Measurements from ENCODE around the gene ST8SIA5.

ST8SIA5 gene

DNA sequence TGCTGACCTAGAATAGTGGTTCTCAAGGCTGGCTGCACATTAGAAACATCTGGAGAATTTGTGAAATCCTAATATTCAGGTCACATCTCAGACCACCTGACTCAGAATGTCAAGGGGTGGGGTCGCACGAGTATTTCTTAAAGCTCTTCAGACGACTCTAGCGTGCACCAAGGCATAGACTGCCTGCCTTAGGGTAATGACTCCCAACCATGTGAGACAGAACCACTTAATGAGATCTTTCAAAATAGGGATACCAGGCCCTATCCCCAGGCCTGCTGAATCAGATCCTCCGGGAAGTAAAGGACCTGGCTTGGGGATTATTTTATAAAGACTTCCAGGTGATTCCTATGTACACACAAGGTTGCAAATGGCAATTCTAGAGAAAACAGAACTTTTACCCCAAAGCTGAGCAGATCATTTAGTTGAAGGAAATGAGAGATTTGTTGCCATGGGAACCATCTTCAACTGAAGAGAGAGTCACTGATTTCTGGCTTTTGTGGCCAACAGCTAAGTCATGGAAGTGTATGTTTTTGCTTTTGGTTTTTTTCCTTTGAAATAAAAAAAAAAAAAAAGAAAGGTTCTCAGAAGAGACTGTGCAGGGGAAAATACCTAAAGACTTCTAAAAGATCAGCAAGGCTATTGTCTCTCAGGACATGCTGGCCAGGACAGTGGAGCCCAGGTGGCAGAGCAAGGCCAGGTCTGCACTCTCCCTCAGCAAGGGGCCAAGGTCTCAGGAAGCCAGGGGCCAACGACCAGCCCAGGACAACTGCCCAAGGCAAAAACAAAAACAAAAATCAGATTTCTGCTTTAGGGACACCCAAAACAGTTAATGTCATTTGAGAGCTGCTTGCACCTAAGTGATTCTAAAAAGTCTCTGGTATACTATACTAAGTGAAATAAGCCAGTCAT is 84.5 kb downstream of the ST8SIA5 start:
- DNase-seq (ENCODE audit: low spot score): no peak

DNA sequence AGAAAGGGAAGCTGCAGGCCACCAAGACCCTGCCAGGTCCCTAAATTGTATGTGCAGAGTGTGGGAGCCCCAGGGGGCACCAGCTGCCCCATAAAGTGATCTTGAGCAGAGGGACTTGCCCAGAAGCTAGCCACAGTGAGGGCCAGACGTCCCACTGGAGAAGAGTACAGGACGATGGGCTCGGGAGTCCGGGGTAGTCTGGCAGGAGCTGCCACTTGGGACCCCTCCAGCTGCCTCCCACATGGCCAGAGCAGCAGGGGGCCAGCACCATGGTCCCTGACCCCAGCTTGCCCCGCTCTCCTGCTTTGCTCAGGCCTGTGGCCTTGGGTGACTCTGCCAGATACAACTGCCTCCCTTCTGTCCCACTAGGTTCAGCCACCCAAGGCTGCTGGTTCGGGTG is 88.2 kb downstream of the ST8SIA5 start:
- no peak for DNase-seq (ENCODE audit: low spot score)

DNA sequence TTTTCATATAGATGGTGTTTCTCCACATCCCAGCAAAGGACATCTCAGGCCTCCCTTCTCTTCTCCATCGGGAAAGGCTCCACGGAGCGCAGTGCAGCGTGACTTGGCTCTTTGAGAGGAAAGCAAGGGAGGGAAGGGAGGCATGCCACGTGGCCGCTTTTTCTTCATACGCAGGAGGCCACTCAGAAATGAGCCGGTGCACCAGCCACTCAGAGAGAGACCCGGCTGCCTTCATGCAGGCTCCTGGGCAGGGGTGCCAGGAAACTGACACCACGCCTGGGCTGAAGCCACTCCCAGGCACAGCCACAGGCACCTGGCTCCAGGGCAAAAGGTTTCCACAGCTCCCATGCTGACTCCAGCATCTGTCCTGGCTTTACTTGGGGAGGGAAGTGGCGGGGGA is 88.7 kb downstream of the ST8SIA5 start:
- DNase-seq (ENCODE audit: low spot score): no peak

DNA sequence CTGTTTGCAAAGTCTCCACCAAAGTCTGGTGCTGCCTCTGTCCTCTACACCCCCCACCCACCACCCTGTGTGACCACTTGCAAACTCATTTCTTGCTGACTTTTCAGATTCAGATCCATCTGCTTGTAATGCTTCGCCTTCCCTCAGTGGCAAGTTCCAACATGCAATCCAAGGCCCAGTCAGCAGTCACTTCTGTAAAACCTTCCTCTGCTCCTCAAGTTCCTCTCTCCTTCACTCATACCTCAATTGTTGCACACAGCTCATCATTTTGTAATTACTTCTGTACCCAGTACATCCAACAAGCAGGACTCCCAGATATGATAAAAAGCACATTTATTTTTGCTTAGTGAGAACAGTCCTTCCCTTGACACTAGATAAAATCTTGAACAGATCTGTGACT is 93.3 kb downstream of the ST8SIA5 start:
- DNase-seq (ENCODE audit: low spot score): no peak

DNA sequence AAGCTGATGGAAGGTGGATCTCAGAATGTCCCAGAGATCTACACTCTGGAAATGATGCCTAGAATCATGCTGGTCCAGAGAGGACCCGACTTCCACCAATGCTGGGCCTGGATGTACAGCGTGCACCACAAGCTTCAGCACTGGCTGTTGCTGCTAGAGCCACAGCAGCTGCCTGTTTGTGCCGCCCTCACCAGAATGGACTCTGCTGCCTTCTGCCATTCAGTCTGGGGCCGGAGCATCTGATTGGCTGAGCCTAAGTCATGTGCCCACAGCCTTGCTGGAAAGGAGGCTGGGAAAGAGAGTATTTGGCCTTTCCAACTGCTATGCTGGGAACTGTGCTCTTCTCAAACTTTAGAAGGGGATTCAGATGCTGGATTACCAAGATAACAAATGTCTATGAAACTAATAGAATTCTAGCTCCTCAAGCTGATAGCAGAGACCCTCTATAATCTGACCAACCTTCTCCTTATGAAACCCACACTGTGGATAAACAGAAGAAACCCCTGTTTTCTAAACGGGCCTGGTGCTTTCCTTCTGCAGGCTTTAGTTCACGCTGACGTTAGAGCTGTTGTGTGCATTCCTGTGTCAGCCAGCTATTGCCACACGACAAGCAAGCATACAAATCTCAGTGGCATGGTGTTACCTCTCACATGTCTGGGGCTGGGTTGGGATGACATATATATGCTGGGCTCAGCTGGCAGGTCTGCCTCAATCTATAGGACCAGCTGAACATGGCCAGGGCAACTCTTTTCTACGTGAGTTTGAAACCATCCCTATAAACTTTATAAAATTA is 95.7 kb downstream of the ST8SIA5 start:
- peak; percentile 64 for DNase-seq (ENCODE audit: low spot score)

DNA sequence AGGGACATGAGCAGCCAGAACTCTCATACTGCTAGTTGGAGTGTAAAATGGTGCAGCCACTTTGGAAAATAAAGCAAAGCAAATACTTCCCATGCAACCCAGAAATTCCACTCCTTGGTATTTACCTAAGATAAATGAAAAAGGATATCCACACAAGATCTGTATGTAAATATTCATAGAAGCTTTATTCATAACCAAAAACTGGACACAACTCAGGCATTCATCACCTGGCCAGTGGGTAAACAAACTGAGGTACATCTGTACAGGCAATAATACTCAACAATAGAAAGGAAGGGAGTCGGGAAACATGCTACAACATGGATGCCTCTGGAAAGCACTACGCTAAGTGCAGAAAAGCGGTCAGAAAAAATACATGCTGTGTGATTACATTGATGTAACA is 97.4 kb downstream of the ST8SIA5 start:
- DNase-seq (ENCODE audit: low spot score): no peak

DNA sequence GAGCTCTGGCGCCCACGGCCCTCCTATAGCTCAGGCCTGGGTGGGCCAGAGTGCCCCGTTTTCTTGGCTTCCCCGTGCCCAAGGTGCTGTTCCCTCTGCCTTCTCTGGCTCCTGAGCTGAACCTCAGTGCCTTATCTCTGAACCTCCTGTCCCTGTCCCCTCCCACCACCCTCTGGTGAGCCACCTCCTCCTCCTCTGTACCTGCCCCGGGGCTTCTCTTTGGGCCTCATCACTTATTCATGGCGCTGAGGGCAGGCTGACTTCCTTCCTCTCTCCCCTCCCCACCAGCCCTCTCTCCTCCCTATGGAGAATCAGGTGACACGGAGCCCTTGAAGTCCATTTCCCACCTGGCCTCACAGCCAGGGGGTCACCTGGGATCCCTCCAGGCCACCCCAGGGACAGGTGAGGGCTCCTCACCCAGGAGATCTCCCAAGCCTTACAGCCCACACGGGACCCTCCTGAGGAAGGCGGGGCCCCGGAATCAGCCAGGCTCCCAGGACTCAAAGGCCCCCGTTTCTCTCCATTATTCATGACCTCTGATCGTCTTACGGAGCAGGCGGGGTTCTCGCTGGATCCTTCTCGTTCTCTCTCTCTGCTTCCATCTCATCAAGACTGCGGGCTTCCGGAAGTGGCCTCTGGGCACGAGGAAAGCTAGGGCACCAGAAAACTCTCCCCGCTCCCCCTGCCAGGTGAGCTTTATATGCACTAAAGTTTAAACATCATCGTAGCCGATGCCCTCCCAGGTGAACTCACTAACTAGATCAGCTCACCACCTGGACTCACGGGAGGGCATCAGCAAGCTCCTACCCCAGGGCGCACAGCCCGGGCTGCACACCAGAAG is 99.5 kb downstream of the ST8SIA5 start, which contains the start of gene LOXHD1:
Gene LOXHD1, minus strand, starts transcription at position 106 of the 841 bp plus-strand sequence. CDS start 187 bp downstream, outside the sequence.
- DNase-seq (ENCODE audit: low spot score): no peak

DNA sequence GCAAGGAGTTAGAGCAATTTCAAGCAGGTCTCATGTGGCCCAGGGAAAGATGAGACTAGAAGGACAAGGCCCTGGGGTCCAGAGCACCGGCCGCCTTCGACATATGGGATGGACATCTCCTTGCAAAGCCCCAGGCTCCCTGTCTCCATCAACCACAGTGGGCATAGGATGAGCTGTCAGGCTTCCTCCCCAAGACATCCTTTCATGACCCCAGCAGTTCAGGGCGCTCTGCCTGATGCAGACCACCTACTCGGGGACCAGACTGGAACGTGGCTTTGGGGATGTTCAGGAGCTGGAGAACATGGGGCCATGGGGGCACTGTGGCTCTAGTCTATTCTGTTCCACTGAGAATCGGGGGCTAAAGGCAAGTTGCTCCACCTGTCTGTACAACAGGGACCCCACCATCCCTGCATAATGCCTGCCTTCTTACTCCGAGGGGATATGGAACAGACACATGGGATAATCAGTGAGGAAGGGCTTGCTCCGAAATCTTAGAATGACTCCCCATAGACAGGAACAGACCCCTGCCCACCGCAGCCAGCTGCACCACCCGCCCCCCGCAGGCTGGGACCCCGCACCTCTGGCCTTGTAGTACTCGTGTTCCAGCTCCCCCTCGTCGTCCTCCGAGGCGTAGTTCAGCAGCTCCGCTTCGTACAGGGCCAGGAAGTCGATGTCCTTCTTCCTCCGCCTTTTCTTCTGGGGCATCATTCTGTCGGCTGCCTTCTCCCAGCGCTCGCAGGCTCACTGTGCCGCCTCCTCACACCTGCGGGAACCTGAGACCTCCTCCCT is 100.3 kb downstream of the ST8SIA5 start:
- no peak for DNase-seq (ENCODE audit: low spot score)

DNA sequence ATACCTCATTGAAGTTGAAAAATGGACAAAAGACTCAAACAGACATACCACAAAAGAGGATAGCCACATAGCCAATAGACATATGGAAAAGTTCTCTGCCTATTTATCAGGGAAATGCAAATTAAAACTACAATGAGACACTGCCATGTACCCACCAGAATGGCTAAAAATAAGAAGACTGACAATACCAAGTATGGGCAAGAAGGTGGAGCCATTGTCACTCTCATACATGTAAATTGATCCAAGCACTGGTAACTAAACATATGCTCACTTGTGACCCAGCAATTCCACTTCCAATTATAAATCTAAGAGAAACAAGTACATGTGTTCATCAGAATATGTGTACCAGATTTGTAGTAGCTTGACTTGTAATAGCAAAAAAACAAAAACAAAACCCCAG is 104.5 kb downstream of the ST8SIA5 start:
- DNase-seq (ENCODE audit: low spot score): no peak

DNA sequence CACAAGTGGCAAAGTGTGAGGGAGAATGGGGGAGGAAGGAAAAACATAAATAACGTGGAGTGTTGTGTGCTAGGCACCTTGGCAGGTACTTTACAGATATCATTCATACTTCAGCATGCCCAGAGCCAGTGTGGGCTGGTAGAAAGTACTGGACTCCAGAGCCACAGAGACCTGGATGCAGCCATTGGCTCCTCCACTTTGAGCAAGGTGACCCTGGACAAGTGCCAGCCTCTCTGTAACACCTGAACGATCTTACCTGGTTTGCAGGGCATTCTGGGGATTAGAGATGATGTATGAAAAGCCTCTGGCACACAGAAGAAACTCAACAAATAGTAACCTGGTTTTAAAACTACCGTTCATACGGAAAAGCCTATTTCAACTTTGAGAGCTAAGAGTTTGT is 106.2 kb downstream of the ST8SIA5 start:
- DNase-seq (ENCODE audit: low spot score): no peak

DNA sequence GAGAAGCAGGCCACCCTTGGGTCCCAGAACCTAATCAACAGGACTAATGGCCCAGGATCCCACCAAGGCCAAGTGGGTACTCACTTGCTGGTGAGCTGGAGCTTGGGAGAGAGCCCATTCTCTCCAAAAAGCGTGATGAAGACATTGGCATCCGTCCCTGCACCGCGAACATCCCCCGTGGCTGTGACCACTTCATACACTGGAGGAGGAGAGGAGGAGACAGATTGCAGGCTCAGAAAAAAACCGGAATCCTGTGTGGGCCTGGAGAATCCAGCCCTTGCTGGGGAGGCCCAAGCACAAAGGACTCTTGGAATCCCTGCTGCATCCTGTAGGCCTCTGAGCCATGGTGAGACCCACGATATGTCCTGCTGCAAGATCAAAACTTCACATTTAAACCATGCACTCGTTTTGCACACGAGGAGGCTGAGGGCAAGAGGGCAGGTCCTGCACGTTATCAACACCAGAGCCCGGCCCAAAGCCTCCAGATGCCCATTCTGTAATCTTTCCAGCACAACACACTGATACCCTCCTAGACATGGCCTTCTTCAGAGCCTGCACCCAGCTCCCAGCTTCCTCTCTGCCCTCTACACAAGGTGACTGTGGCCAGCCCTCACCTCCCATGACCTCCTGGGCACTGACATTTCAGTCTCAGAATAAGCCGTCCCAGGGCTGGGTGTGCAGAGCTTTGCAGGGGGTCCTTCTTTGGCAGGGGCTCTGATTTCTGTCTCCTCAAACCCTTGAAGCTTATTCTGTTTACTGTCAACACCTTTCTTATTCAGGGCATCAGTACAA is 107.6 kb downstream of the ST8SIA5 start:
- DNase-seq (ENCODE audit: low spot score): no peak

DNA sequence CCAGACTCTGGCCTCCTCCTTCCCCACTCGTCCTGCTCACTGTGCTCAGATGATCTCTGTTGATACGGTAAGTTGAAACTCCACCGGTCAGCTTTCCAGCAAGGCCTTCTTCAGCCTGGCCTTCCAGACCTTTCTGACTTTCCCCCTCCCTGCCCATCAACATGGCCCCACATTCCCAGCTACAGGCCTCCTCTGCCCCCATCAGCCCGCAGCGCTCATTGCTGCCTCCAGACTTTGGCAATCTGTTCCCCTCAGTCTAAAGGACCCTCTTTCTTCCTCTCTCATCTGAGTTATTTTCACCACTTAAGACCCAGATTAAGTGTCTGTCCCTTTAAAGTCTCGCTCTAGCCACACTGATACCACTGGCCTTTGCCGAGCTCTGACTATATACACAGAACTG is 110.4 kb downstream of the ST8SIA5 start:
- no peak for DNase-seq (ENCODE audit: low spot score)

DNA sequence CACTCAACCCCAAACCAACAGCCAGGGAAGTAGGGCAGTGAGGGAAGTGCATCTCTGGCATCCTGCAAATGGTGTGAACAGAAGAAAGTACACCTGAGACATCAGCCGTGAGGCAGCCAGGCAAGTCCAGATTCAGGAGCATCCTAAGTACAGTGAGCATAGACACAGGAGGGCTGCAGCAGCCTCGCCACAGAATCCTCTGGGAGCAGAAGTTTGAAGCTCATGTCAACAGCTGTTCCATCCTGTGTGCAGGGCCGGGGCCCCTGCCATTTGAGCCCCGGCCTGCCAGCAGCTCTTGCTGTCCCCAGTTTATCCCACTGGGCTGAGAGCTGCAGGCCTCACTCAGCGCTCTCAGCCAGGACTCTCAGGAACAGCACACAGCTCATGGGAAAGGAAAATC is 114.3 kb downstream of the ST8SIA5 start:
- no peak for DNase-seq (ENCODE audit: low spot score)

DNA sequence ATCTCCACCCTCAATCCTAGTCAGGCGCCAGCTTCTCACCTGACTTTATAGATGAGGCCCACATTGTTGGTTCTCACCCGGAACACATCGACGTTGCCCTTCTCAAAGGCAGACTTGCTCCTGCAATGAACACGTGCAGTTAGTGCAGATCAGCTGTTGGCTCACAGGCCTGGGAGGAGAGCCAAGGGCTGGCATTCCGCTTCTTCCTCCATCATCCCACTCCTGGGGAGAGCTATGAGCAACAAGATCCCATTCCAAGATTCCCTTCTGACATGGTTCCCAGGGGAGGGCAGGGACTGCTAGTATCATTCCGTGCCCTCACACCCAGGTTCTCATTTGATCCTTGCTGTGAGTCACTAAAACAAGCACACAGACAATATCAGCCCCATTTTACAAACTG is 114.9 kb downstream of the ST8SIA5 start:
- DNase-seq (ENCODE audit: low spot score): peak; percentile 20

DNA sequence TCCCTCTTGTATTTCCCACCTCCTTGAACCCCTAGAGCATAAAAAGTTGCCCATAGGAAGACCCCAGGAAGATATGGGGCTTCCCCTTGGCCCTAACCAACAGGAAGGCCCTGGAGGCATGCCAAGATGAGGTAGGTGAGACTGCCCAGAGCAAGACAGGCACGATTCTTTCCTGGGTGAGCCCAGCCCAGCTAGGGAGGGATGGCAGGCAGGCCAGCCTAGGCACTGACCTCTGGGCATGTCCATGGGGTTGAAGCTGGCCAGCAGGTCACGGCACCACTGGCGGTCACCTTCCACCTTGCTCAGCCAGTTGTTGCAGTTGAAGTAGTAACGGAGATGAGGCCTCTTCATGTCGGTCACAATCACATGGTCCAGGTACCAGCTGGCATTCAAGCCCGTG is 117.5 kb downstream of the ST8SIA5 start:
- no peak for DNase-seq (ENCODE audit: low spot score)

DNA sequence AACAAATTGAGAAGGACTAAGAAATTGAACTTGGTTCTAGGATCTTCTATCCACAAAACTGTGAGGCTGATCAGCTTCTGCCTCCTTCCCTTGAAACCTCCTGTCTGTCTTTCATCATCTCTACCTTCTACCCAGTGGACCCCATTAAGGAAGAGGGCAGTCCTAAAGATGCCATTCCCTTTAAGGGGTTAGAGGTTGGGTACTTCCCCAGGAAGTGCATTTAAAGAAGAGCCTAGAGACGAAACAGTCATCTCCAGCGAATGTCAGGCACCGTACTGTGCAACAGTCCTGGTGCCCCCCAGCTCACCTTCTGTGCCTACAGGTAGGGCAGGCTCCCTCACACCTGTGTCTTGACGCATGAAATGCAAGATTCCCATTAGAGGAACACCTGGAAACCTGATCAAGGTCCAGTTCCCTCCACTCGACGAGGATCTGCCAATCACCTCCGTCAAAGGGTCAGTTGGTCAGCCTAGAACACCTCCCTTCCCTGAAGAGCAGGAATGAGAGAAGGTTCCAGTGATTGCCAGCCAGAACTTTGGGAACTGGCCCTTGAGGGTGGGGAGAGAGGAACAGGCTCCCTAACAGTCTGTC is 120.7 kb downstream of the ST8SIA5 start:
- no peak for DNase-seq (ENCODE audit: low spot score)

DNA sequence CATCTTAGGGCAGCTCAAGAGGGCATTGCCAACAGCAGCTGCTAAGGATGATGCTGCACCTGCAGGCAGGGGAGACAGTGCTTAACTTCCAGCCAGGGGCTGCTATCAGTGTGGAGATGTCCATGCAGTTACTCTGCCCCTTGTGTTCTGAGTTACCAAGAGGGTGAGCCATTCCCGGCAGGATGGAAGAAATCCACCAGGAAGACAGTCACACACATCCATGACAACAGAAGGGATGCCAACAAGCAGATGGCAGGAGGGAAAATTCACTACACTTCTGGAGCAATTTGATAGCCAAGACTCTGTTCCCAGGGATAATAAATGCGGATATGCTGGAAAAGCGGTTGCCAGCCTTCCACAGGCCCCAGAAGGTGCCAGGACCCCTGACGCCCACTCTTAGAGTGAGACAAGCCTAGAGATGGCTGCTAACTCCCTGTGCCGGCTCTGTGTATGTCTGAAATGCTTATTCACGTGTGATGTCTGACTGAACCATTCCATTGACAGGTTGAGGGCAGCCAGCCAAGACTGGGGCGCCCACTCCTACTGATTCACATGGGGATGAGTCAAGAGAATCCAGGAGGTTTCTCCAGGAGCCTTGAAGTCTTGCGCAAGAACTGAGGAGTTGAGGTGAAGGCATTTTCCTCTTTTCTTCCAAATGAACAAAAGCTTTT is 124.3 kb downstream of the ST8SIA5 start:
- DNase-seq (ENCODE audit: low spot score): no peak

DNA sequence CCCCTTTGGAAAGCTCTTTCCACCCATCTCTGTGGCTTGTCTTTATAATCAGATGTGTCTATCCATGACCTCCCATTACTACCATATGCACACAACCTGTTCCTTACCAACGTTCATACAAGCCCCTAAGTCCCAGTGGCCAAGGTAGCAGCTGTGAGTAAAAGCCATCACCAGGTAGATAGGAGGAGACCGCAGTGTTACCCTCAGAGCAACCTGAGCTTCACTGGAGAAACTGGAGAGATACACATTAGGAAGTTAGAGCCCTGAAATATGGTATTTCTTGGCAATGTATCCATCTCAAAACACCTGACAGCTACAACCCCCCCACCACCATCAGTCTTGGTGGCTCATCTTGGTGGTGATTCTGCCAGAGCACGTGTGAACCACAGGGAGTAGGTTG is 125.9 kb downstream of the ST8SIA5 start:
- no peak for DNase-seq (ENCODE audit: low spot score)

DNA sequence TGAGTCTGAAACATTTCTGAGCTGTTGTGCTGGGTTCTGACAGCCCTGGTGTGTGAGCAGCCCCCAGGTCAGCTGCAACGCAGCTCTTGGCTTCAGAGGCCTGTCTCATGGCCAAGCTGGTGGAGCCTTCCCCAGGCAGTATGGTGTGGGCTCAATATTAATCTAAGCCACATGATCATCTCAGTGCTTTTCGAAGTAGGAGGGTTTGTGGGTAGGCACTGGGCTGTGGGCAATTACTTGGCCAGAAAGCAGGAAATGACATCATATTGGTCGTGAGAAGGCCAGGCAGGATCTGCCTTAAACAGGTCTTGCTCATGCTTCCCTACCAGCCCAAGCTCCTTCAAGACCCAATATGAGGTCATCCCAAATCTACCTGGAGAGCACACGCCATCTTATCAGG is 126.7 kb downstream of the ST8SIA5 start:
- no peak for DNase-seq (ENCODE audit: low spot score)

DNA sequence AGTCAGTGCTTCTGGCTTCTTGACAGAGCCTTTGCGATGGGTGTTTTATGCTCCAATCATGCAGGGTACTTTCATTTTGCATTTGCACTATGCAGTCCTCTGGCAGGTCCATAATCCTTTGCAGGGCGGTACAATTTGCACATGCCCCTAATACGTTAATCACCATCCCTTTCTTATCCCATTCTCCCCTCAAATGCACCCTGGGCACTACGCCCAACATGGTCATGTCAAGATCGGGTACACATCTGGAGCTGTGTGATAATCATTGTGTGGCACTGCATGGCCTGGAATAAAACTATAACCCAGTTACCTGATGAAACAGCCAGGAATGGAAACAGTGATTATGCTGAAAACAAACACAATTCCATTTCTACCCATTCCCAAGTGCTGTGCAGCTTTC is 127.5 kb downstream of the ST8SIA5 start:
- DNase-seq (ENCODE audit: low spot score): no peak

All from GM03348 (cell line).